ENCODE measurements around the gene DGCR8.

The DGCR8 gene

DNA sequence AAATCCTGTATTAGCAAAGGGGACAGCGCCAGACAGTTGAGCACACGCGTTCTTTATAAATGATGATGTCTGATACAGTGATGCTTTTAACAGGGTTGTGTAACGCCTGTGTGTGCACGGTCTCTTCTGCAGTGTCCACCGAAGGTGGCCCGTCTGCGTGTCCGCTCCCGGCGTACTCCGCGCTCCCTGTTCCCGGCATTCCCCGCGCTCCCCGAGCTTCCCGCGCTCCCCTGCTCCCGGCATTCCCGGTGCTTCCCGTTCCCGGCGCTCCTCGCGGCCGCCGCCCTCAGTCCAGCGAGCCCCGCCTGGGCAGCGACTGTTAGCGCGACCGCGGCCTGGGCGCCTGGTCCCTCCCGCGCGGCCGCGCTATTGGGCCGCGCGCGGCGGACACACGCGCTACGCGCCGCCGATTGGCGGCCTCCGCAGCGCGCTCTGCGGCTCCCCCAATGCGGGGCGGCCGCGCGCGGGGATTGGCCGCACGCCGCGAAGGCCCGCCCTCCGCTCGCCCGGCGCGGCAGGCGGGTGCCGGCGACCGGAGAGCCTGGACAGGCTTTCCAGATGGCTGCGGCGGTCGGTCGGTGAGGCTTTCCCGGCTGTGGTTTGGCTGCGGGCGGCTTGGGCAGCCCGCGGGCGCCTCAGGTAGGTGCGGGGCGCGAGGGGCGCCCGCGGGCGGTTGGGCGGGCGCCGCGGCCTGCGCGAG lies at the start of gene DGCR8:
Gene DGCR8 (plus strand): TSS at position 497 of the 700 bp plus-strand sequence. CDS start 5,723 bp downstream, outside the sequence.
- H3K27ac ChIP-seq = peak within 1 kb of the TSS; percentile 41 to 96 (median 89)

DNA sequence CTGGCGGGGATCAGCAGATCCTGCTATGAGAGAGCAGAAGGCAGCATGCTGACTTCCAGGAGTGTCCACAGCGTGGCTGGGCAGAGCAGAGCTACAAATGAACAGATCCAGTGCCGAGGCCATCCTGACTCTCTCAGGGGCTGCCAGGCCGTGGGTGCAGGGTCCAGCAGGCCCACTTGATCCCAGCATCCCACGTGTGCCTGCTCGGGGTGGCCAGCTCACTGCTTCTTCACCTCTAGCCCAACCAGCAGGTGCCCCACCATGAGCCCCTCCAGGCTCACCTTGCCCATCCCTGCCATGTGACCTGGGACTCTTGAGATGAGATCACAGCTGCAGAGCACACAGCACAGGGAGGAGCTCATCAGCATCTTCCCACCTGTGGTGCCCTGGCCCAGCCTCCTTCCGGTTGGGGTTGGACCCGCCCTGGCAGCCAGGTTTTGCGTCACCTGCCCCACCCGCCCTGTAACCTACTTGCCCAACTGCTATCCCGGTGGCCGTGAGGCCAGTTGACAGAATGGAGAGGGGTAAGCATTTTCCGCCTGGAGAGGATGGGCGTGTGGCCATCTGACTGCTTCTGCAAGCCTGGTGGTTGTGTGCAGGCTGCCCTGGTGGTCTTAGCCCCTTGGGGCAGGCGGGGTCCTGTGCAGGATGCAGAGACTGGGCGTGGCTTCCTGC lies 48.2 kb upstream of the DGCR8 start:
- Histone ChIP-seq H3K27ac (peak overlapping the region in 6 of 21 experiments; percentile 30 to 47 (median 40)), H3K4me3 (no peak overlapping the region)

More for the DNA sequence above, at the start of gene DGCR8:
- peak within 1 kb of the TSS; percentile 67 to 84 (median 78) for H3K4me3 ChIP-seq

DNA sequence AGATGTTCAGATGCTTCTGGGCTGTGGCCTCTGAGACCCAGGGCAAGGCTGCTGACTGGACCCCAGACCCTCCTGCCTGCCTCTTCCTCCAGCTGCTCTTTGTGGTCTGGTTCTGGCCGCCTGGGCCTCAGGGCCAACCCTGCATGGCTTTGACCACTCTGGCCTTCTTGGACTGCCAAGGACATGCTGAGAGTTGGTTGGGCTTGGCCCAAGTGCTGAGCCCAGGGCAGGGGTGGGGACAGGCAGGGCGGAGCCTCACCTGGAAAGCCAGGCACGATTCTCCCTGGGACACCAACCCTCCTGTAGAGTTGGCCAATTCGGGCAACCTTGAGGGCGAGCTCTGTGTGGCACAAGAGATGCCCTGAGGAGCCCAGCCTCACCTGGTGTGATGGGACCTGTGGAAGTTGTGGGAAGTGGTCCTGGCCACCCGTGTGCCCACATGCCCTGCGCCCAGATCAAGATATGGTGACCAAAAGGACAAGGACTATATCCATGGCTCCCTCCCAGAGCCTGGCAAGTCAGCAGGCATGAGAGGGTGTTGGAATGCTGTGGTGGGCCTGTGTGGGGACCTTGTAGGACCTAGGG lies 47.5 kb upstream of the DGCR8 start:
- no peak overlapping the region for H3K4me3 ChIP-seq

DNA sequence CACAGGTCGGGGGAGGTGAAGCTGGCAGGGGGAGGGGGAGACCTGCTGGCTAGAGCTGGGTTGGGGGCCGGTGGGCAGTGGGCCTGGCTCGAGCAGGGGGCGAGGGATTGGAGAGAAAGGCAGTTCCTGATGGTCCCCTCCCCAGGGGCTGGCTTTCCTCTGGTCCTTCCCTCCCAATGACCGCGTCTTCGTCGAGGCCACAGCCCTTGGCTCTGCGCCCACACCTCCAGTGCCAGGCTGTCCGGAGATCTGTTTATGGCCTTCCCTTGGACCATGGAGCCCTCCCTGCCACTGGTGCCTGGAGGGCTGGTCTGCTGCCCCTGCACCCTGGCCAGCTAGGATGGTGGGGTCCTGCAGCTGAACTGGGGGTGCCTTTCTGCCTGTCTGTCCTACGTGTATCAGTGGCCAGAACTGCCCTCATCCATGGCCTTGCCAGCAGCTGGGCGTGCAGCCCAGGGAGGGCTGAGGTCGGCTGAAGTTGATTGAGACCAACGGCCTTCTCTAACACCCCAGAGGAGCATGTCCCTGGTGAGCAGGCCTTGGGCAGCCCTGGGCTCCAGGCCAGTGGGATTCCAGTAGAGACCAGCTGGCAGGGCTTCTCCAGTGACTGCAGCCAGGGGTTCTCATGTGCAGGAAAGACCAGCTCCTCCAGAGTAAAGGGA lies 46.9 kb upstream of the DGCR8 start:
- Histone ChIP-seq H3K27ac (peak overlapping the region in 4 of 21 experiments; percentile 3 to 47 (median 32)), H3K4me3 (no peak overlapping the region)

More for the DNA sequence above, 47.5 kb upstream of the DGCR8 start:
- H3K27ac ChIP-seq = peak overlapping the region in 7 of 21 experiments; percentile 3 to 47 (median 32)

DNA sequence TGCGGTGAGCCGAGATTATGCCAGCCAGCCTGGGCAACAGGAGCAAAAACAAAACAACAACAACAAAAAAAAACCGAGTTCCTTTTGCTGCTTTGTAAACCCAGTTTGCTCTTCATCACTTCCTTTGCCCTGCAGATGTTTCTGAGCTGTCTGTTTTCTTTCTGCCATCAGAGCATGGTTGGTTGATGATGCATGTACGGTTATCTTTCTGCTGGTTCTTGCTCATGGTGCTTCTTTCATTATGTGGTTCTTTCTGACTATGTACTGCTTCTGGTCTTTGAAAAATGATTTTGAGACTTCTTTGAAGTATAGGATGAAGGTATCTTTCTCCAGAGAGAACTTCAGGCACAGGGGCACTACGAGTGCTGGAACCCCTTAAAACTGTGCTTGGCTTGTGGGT lies 45.9 kb upstream of the DGCR8 start:
- Histone ChIP-seq H3K4me3 (no peak overlapping the region), H3K27ac (no peak overlapping the region)

DNA sequence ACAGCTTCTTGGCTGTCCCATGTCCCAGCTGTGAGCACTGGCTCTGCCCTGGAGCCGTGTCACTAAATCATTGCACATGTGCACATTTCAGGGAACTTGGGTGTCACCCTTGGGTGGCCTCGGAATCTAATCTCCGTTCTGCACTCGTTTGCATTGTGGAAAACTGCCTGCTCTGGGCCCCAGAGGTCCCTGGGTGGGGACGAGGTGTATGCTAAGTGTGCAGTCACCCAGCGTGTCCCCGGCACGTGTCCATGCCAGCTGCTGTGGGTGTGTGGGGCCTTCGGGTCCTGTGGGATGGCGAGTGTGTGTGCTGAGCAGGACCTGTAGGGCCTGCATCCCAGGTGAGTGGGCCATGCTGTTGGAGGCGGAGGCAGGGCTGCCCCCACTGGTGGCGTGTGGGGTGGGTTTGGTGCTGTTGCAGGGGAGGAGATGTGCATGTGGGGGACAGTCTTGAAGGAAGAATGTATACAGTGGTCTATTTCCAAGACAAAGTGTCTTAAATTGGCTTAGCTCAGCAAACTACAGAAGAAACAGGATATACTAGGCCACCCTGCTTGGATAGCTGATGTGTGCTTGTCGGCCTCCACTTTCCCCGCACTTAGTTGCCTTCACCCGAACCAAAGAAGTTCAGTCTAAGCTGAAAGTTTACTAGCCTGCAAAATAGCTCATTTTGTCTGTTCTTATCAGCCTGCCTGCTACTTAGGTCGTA lies 44.5 kb upstream of the DGCR8 start:
- Histone ChIP-seq H3K4me3 (no peak overlapping the region), H3K27ac (no peak overlapping the region)

DNA sequence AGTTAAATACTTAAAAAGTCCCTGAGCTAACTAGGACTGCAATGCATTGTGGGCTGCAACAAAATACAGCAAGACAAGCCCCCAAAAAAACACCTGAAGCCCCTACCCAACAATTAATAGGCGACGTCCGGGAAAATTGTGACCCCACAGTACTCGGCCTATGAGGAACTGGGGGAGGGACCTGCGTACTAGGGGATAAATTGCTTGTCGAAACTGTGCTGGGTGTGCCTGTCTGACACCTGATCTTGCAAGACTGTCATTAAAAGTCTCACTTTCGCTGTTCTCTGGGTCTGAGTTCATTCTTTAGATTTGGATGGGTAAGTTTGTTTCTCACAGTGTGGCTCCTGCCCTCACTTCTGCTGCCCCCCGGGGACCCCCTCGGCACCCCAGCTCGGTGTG lies 44.0 kb upstream of the DGCR8 start:
- Histone ChIP-seq H3K4me3 (no peak overlapping the region), H3K27ac (no peak overlapping the region)

DNA sequence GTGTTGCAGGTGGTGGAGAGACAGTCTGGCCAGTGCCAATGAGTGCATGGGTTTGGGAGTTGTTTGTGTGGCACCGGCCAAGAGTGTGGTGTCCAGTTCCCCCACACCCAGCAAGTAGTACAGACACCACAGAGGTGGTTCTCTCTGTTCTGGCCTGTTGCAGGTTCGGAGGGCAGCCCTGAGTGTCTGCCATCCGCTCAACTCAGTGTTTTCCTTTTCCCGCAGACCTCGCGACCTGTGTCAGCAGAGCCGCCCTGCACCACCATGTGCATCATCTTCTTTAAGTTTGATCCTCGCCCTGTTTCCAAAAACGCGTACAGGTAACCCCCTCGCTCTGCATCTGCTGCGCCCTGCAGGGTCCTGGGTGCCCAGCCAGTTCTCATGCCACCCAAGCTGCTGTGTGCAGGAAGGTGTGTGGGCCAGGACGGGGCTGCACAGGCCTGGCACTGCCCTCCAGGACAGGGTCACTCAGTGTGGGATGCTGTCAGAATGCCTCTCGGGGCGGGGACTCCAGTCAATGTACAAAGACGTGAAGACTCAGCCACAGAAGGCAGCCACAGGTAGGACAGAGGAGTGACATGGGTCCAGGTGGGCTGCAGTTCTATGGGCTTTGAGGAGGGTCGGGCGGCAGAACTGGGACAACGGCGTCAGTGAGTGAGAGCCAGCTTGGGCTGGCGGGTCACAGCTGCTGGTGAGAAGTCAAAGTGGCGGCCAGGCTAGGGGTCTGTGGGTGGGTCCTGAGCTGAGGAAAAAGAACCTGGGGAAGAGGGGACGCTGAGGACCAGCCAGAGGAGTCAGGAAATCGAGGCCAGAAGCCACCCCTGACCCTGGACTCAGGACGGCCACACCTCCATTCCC lies 43.3 kb upstream of the DGCR8 start:
- Histone ChIP-seq H3K27ac (no peak overlapping the region), H3K4me3 (no peak overlapping the region)

DNA sequence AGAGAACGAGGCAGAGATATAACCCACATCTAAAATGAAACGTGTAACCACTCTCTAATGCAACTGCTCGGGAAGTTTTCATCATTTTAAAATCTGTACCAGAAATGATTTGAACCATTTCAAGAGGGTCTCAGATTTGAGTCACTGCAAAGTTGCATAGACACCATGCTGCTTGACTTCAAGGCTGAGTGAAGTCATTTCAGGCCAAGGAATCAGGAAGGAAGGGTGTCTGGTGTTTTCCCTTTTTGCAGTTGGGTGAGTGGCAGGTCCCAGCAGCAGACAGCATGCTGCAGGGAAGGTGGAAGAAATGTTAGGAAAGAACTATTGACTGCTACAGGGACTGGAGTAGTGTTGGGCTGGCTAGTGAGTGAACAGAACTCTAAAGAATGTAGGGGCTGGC lies 42.6 kb upstream of the DGCR8 start:
- H3K4me3 ChIP-seq = no peak overlapping the region
- H3K27ac ChIP-seq = no peak overlapping the region

DNA sequence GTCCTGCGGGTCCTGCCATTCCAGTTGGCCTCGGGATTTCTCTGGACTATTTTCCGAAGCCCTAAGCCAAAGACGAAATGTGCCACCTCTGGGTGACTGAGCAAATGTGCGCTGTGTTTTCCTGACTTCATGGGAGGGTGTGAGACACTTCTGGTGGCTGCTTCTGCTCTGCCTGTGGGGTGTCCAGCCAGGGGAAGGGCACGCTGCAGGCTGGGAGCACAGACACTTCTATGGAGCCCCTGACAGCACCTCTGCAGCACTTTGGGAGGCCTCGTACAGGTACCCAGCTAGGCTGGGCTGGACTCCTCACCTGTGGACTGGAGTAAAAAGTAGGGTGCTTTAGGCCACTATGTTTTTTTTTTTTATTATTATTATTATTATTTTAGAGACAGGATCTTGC lies 41.5 kb upstream of the DGCR8 start:
- Histone ChIP-seq H3K4me3 (no peak overlapping the region), H3K27ac (no peak overlapping the region)

DNA sequence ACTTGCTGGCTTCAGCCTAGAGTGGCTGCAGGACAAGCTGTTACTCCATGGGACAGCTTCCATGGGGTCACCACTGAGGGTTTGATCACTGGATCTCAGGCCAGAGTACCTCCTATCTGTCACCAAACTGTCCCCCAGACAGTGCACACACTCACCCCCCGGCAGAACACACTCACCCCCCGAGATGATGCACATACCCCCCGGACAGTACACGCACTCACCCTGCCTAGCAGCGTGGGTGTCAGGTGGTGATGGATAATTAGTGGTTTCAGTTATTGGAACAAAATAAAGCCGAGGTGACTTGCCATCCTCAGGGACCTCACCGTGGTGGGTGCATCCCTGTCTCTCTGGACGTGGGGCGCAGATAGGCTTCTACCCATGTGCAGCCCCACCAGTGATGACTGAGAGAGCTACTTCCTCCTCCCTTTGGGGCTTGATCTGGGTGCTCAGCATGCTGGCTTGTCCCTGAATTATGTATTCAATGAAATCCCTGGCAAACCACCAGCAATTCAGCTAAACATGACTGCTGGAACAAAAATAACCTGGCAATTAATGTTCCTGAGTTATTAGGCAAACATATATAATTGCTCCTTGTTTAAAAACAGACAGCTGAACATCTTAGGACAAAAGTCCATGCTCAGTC lies 40.2 kb upstream of the DGCR8 start:
- no peak overlapping the region for H3K27ac ChIP-seq
- H3K4me3 ChIP-seq = no peak overlapping the region

DNA sequence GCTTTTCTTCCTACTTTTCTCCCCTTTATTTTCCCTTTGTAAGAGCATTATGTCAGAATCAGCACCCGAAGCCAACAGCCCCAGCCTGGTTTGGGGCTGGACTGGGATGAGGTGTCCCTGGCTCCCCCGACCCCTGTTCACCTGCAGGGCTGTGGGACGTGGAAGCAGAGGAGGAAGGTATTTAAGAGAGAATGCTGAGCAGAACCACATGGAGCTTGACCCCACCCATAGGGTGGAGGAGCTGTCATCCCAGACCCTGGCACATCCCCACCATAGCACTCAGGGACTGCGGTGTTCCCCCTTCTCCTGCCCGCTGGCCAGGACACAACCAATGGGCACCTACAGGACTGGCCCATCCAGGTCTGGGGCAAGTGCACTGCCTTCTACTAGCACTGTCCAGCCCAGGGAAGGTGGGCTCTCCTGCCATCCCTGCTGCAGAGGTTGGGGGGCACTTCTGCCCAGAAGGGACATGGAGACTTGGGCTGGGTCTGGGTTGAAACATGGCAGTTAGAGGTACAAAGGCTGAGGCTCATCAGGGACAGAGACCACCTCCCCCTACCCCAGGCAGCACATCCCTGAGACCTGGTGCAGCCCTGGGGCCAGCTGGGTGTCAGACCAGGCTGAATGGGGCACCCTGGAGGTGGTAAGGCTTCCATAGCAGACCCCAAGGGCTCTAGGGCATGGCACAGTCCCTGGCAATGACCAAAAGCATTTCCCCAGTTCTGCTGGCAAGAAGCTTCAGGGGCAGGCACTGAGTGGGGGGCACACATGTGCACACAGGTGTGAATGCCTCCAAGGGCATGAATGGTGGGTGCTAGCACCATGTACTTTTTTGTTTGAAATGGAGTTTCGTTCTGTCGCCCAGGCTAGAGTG lies 39.5 kb upstream of the DGCR8 start:
- no peak overlapping the region for H3K27ac ChIP-seq
- no peak overlapping the region for H3K4me3 ChIP-seq

DNA sequence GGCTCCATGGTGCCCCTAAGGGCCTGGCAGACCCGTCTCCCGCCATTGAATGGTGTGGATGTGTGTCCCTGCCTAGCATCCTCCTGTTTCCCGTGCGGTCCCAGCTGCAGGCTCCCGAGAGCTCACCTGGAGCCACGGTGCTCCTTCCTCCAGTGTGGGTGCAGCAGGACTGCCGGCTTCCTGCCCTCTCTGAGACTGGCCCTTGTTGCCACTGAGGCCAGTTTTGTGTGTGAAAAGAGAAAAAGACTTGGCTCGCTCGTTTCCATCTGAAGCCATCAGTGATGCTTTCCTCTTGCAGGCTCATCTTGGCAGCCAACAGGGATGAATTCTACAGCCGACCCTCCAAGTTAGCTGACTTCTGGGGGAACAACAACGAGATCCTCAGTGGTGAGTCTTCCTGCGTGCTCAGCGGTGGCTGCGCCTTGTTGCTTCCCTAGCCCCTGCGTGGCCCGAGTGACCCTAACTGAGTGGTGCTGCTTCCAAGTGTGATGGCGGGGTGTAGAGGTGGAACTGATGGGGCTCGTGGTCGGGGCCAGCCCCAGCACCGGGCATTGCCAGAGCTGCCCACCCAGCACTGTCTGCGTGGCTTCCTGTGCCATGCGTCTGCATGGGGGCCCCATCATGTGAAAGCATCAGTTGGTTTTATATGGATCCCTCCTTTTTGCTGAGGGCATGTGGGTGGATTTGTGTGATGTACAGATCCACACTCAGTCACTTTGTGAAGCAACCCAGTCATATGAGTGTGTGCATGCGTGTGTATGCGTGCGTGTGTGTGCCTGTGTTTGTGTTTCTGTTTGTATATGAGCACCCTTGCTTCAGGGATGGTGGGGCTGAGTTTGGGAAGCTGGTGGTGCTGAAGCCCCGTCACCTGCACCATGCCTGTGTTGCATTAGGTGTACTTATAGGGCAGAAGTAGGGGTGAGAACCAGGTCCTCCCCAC lies 36.7 kb upstream of the DGCR8 start:
- Histone ChIP-seq H3K4me3 (no peak overlapping the region), H3K27ac (no peak overlapping the region)

DNA sequence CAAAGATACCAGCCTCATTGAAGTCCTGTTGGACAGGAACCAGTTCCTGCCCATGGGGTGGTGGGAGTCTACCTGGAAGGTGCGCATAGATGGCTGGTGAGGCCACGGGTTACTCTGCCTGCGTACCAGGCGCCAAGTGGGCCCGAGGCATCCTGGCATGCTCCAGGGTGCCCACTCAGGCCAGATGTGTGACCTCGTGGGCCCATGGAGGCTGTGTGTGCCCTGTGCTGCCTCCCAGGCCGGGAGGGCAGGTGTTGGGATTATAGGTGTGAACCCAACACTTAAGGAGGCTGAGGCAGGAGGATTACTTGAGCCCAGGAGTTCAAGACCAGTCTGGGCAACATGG lies 36.1 kb upstream of the DGCR8 start:
- Histone ChIP-seq H3K4me3 (no peak overlapping the region), H3K27ac (no peak overlapping the region)

DNA sequence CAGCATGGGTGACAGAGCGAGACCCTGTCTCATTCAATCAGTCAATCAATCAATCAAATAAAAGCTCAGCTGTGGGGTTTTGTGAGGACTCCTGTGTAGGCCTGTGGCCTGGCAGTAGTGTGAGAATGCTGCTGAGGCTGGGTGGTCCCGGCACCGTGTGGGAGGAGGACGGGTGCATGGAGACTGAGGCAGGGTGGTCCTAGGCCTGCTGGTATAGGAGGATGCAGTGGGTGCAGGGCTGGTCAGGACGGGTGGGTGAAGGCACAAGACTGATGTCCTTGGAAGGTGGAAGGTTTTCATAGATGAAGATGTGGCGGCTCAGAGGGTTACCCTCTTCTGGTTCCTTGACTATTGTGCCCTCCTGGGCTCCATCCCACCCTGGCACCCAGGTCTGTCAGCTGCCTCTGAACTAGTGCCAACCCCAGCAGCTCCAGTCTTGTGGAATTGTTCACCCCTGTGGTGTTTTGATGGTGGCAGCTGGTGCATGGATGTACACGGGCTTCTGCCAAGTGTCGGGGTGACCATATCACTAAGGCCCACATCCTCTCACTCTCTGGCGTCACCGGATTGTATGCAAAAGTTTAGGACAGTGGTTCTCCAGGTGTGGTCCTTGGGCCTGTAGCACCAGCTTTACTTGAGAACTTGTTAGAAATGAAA lies 35.4 kb upstream of the DGCR8 start:
- Histone ChIP-seq H3K4me3 (no peak overlapping the region), H3K27ac (no peak overlapping the region)

DNA sequence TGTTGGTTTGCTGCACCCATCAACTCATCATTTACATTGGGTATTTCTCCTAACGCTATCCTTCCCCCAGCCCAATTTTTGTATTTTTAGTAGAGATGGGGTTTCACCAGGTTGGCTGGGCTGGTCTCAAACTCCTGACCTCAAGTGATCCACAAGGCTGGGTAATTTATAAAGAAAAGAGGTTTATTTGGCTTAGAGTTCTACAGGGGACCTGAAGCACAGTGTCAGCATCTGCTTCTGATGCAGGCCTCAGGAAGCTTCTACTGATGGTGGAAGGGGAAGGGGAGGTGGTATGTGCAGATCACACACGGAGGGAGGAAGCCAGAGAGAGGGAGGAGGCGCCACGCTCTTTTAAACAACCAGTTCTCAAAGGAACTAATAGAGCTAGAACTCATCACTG lies 33.3 kb upstream of the DGCR8 start:
- no peak overlapping the region for H3K4me3 ChIP-seq
- no peak overlapping the region for H3K27ac ChIP-seq

Data from skin epidermis (tissue), 12 donors.